ENCODE data around the gene ZNF710.
"Not testable (repeated sequence)": the region's sequence is repeated elsewhere in the genome, so short reads cannot be mapped to it uniquely, and the experiment has no call there.

ZNF710 gene

DNA sequence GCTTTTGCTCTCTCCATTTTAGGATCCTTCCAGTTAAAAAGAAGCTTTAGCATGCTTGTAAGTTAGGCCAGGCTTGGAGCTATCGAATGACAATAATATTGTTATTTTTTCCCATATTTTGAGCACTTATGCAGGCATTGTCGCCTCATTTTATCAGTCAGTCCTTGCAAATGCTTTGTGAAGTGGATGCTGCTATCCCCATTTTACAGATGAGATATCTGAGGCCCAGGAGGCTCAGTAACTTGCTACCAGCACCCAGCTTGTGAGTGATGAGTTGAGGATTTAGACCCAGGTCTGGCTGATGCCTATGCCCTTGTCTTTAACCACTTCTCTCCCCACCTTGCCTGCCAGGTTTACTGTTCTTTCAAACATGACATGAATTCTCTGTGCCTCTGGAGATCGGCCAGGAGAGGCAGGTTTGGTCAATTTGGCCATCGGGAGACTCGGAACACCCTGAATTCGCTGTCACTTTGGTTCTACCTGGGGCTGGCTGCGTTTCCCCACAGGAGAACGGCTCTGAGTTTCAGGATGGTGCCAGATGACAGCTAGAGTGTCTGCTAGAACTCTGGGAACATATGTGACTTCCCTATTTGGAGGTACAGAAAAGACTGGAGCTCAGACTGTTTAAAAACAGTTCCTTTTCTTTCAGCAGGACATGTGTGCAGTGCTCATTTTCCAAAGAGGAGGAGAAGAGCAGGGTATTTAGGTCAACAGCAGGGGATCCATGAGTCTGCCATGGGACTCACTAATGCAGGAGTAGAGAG is 25.5 kb upstream of the ZNF710 start:
- Histone ChIP-seq H3K4me1 (ENCODE audit: control insufficient read depth, low read depth, low read length) (no peaks in the 10 kb centered on the region), H3K27ac (ENCODE audit: low read length) (no peak overlapping the region), H3K27me3 (ENCODE audit: control insufficient read depth, insufficient read depth, low read length) (peaks cover 11% of the 10 kb centered on the region), H3K36me3 (ENCODE audit: control insufficient read depth, low read depth, low read length) (no peaks in the 10 kb centered on the region), H3K9me3 (ENCODE audit: control insufficient read depth, low read depth, low read length) (no peaks in the 10 kb centered on the region), H3K9ac (ENCODE audit: low read length) (no peak overlapping the region), H3K4me3 (ENCODE audit: low read length) (no peak overlapping the region)

DNA sequence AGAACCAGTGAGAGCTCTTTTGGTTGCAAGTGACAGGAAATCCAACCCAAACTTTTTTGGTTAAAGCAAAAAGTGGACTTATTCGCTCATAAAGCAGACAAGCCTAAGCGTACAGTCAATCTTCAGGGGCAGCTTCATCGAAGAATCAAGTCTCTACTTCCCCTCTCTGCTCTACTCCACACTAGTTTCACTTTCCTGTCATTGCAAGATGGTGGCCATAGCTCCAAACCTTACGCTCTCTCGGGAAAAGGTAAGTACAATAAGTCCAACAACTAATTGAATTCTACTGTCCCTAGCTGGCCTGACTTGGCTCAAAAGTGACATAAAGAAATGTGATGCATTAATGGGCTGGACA is 24.9 kb upstream of the ZNF710 start:
- no peaks in the 10 kb centered on the region for H3K36me3 ChIP-seq (ENCODE audit: control insufficient read depth, low read depth, low read length)
- H3K4me1 ChIP-seq (ENCODE audit: control insufficient read depth, low read depth, low read length), result no peaks in the 10 kb centered on the region
- no peak overlapping the region for H3K4me3 ChIP-seq (ENCODE audit: low read length)
- H3K27me3 ChIP-seq (ENCODE audit: control insufficient read depth, insufficient read depth, low read length), result peaks cover 17% of the 10 kb centered on the region
- no peak overlapping the region for H3K27ac ChIP-seq (ENCODE audit: low read length)
- H3K9ac ChIP-seq (ENCODE audit: low read length), result no peak overlapping the region
- no peaks in the 10 kb centered on the region for H3K9me3 ChIP-seq (ENCODE audit: control insufficient read depth, low read depth, low read length)

DNA sequence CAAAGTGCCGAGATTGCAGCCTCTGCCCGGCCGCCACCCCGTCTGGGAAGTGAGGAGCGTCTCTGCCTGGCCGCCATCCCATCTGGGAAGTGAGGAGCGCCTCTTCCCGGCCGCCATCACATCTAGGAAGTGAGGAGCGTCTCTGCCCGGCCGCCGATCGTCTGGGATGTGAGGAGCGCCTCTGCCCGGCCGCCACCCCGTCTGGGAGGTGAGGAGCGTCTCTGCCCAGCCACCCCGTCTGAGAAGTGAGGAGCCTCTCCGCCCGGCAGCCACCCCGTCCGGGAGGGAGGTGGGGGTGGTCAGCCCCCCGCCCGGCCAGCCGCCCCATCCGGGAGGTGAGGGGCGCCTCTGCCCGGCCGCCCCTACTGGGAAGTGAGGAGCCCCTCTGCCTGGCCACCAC is 23.3 kb upstream of the ZNF710 start:
- H3K9ac ChIP-seq (ENCODE audit: low read length); H3K36me3 ChIP-seq (ENCODE audit: control insufficient read depth, low read depth, low read length); H3K4me3 ChIP-seq (ENCODE audit: low read length); H3K9me3 ChIP-seq (ENCODE audit: control insufficient read depth, low read depth, low read length); H3K27ac ChIP-seq (ENCODE audit: low read length): not testable (repeated sequence)
- peaks cover 10% of the 10 kb centered on the region for H3K4me1 ChIP-seq (ENCODE audit: control insufficient read depth, low read depth, low read length)
- peaks cover 31% of the 10 kb centered on the region for H3K27me3 ChIP-seq (ENCODE audit: control insufficient read depth, insufficient read depth, low read length)

DNA sequence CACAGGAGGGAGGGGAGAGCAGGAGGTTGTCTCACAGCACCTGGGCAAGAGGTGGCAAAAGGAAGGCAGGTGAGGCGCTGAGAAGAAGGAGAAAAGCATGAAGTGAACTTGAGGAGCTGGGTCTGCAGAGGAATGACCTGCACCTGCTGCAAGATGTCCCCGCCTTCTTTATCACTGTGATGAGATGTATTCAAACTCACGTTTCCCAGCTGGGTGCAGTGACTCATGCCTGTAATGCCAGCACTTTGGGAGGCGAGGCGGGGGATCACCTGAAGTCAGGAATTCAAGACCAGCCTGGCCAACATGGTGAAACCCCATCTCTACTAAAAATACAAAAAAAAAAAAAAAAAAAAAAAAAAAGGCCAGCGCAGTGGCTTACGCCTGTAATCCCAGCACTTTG is 22.2 kb upstream of the ZNF710 start:
- Histone ChIP-seq H3K9me3 (ENCODE audit: control insufficient read depth, low read depth, low read length) (no peaks in the 10 kb centered on the region), H3K4me3 (ENCODE audit: low read length) (no peak overlapping the region), H3K36me3 (ENCODE audit: control insufficient read depth, low read depth, low read length) (no peaks in the 10 kb centered on the region), H3K27ac (ENCODE audit: low read length) (no peak overlapping the region), H3K4me1 (ENCODE audit: control insufficient read depth, low read depth, low read length) (peaks cover 14% of the 10 kb centered on the region), H3K9ac (ENCODE audit: low read length) (no peak overlapping the region), H3K27me3 (ENCODE audit: control insufficient read depth, insufficient read depth, low read length) (peaks cover 42% of the 10 kb centered on the region)

DNA sequence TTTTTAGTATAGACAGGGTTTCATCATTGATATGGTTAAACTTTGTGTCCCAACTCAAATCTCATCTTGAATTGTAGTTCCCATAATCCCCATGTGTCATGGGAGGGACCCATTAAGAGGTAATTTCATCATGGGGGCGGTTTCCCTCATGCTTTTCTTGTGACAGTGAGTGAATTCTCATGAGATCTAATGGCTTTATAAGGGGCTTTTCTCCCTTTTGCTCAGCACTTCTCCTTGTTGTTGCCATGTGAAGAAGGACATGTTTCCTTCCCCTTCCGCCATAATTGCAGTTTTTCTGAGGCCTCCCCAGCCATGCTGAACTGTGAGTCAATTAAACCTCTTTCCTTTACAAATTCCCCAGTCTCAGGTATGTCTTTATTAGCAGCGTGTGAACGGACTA is 20.2 kb upstream of the ZNF710 start:
- Histone ChIP-seq H3K9me3 (ENCODE audit: control insufficient read depth, low read depth, low read length) (peaks cover 4% of the 10 kb centered on the region), H3K36me3 (ENCODE audit: control insufficient read depth, low read depth, low read length) (no peaks in the 10 kb centered on the region), H3K4me1 (ENCODE audit: control insufficient read depth, low read depth, low read length) (peaks cover 14% of the 10 kb centered on the region), H3K9ac (ENCODE audit: low read length) (no peak overlapping the region), H3K27ac (ENCODE audit: low read length) (no peak overlapping the region), H3K4me3 (ENCODE audit: low read length) (no peak overlapping the region), H3K27me3 (ENCODE audit: control insufficient read depth, insufficient read depth, low read length) (peaks cover 50% of the 10 kb centered on the region)

DNA sequence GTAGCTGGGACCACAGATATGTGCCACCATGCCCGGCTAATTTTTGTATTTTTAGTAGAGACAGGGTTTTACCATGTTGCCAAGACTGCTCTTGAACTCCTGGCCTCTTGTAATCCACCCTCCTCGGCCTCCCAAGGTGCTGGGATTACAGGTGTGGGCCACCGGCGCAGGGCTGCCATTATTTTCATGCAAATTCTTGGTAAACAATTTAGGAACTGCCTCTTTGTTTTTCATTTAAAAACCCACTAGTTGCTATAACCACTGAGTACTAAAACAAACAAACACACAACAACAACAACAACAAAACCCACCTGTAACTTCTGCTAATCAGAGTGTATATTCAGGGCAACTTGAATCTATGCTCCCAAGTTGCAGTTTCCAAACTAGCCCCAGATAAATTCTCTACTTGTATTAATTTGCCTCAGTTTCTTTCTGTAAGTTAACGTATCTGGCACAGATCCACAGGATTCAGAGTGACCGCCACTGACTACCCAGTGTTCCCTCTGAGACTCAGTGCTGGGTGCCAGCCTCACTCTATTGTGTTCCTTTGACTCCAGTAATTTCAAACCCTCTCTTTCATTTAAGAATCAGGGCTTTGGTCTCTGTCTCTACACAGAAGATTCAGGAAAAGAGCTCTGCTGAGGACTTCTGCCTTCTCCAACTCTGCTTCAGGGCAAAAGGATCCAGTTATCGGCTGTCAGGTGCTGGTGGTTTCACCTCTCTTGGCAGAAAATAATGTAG is 18.6 kb upstream of the ZNF710 start:
- peak overlapping the region; percentile 38 for H3K9ac ChIP-seq (ENCODE audit: low read length)
- H3K4me3 ChIP-seq (ENCODE audit: low read length), result no peak overlapping the region
- H3K9me3 ChIP-seq (ENCODE audit: control insufficient read depth, low read depth, low read length), result peaks cover 4% of the 10 kb centered on the region
- peaks cover 46% of the 10 kb centered on the region for H3K27me3 ChIP-seq (ENCODE audit: control insufficient read depth, insufficient read depth, low read length)
- no peaks in the 10 kb centered on the region for H3K36me3 ChIP-seq (ENCODE audit: control insufficient read depth, low read depth, low read length)
- no peak overlapping the region for H3K27ac ChIP-seq (ENCODE audit: low read length)
- peaks cover 14% of the 10 kb centered on the region for H3K4me1 ChIP-seq (ENCODE audit: control insufficient read depth, low read depth, low read length)

DNA sequence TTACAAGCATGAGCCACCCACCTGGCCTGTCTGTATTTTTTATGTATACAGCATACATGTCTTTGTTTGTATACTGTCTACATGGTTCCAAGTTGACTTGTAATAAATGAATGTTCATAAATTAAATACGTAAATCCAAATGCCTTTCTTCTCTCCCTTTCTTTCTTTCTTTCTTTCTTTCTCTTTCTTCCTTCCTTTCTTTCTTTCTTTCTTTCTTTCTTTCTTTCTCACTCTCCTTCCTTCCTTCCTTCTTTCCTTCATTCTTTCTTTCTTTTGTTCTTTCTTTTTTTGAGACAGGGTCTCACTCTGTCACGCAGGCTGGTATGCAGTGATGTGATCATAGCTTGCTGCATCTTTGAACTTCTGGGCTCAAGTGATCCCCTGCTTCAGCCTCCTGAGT is 17.1 kb upstream of the ZNF710 start:
- peaks cover 14% of the 10 kb centered on the region for H3K4me1 ChIP-seq (ENCODE audit: control insufficient read depth, low read depth, low read length)
- no peak overlapping the region for H3K4me3 ChIP-seq (ENCODE audit: low read length)
- no peak overlapping the region for H3K27ac ChIP-seq (ENCODE audit: low read length)
- H3K9me3 ChIP-seq (ENCODE audit: control insufficient read depth, low read depth, low read length), result peaks cover 4% of the 10 kb centered on the region
- no peak overlapping the region for H3K9ac ChIP-seq (ENCODE audit: low read length)
- H3K27me3 ChIP-seq (ENCODE audit: control insufficient read depth, insufficient read depth, low read length), result peaks cover 46% of the 10 kb centered on the region
- no peaks in the 10 kb centered on the region for H3K36me3 ChIP-seq (ENCODE audit: control insufficient read depth, low read depth, low read length)

DNA sequence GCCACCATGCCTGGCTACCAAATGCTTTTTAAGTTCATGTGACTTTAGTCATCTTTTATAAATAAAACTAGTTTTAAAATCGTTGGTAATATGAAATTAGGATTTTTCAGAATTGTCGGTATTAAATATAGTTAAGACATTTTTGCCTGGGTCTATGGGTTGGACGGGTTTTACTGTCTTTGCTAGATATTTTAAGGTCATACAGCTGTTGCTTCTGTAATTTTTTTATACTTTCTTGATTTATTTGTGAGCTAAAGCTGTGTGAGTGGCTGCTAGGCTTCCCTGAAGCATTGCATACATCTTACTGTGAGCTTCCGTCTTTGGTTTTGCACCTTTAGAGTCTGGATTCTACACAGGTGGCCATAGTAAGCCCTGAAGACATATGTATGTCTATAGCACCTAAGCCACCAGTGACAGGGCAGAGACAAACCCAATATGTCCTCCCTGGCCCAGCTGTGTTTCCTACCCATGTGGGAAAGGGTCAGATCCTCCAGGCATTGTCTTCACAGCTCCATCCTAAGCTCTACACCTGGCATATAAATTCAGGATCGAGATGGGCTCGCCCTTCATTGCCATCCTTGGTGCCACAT is 16.6 kb upstream of the ZNF710 start:
- Histone ChIP-seq H3K4me1 (ENCODE audit: control insufficient read depth, low read depth, low read length) (peaks cover 14% of the 10 kb centered on the region), H3K9me3 (ENCODE audit: control insufficient read depth, low read depth, low read length) (peaks cover 4% of the 10 kb centered on the region), H3K4me3 (ENCODE audit: low read length) (no peak overlapping the region), H3K27me3 (ENCODE audit: control insufficient read depth, insufficient read depth, low read length) (peaks cover 46% of the 10 kb centered on the region), H3K36me3 (ENCODE audit: control insufficient read depth, low read depth, low read length) (no peaks in the 10 kb centered on the region), H3K9ac (ENCODE audit: low read length) (no peak overlapping the region), H3K27ac (ENCODE audit: low read length) (no peak overlapping the region)

DNA sequence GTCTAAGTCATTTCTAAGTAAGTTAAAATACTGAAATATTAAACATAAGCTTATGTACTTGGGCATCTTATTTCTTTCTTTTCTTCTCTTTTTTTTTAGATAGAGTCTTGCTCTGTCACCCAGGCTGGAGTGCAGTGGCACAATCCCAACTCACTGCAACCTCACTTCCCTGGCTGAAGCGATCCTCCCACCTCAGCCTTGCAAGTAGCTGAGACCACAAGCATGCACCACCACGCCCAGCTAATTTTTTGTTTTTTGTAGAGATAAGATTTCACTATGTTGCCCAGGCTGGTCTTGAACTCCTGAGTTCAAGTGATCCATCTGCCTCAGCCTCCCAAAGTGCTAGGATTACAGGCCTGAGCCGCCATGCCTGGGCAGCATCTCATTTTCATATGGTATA is 16.0 kb upstream of the ZNF710 start:
- Histone ChIP-seq H3K4me1 (ENCODE audit: control insufficient read depth, low read depth, low read length) (peaks cover 14% of the 10 kb centered on the region), H3K36me3 (ENCODE audit: control insufficient read depth, low read depth, low read length) (no peaks in the 10 kb centered on the region), H3K27ac (ENCODE audit: low read length) (no peak overlapping the region), H3K9me3 (ENCODE audit: control insufficient read depth, low read depth, low read length) (peaks cover 4% of the 10 kb centered on the region), H3K4me3 (ENCODE audit: low read length) (no peak overlapping the region), H3K9ac (ENCODE audit: low read length) (no peak overlapping the region), H3K27me3 (ENCODE audit: control insufficient read depth, insufficient read depth, low read length) (peaks cover 44% of the 10 kb centered on the region)

DNA sequence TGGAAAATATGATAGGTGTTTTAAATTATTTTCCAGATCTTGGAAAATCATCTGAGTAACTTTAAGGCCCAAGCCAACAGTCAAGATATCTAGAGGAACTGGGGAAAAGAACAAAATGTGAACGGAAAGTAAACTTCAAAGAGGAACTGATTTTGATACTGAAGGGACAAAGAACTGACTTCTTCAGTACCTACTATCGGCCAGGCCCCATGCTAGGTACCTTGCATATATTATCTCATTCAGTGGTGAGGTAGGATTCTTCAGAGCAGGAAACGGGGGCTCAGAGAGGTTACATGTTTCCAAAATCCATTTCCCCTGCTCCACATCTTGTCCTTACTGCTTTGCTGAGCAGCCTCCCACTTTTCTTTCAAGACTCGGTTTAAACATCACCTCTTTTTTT is 9.8 kb upstream of the ZNF710 start:
- Histone ChIP-seq H3K4me1 (ENCODE audit: control insufficient read depth, low read depth, low read length) (no peaks in the 10 kb centered on the region), H3K9ac (ENCODE audit: low read length) (no peak overlapping the region), H3K4me3 (ENCODE audit: low read length) (no peak overlapping the region), H3K27me3 (ENCODE audit: control insufficient read depth, insufficient read depth, low read length) (no peaks in the 10 kb centered on the region), H3K27ac (ENCODE audit: low read length) (no peak overlapping the region), H3K9me3 (ENCODE audit: control insufficient read depth, low read depth, low read length) (no peaks in the 10 kb centered on the region), H3K36me3 (ENCODE audit: control insufficient read depth, low read depth, low read length) (no peaks in the 10 kb centered on the region)

DNA sequence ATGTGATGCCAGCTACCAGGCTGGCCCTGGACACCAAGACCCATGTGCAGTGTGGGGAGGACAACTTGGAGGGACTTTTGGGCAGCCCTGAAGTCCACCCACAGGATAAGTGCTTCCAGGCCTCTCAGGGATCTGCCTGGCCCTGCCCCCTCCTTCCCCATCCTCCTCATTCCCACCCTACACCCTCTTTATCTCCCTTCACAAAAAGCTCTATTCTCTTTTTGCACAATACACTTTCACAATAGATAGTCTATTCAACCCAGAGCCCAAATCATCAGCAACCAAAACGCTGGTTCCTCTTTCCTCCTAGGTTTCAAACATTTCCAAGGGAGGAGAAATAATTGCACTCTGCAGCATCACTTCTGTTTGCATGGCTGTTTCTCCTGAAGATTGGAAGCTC is 7.8 kb upstream of the ZNF710 start:
- H3K9ac ChIP-seq (ENCODE audit: low read length), result no peak overlapping the region
- no peaks in the 10 kb centered on the region for H3K27me3 ChIP-seq (ENCODE audit: control insufficient read depth, insufficient read depth, low read length)
- no peak overlapping the region for H3K4me3 ChIP-seq (ENCODE audit: low read length)
- no peaks in the 10 kb centered on the region for H3K36me3 ChIP-seq (ENCODE audit: control insufficient read depth, low read depth, low read length)
- H3K9me3 ChIP-seq (ENCODE audit: control insufficient read depth, low read depth, low read length), result no peaks in the 10 kb centered on the region
- H3K4me1 ChIP-seq (ENCODE audit: control insufficient read depth, low read depth, low read length), result no peaks in the 10 kb centered on the region
- H3K27ac ChIP-seq (ENCODE audit: low read length), result no peak overlapping the region

DNA sequence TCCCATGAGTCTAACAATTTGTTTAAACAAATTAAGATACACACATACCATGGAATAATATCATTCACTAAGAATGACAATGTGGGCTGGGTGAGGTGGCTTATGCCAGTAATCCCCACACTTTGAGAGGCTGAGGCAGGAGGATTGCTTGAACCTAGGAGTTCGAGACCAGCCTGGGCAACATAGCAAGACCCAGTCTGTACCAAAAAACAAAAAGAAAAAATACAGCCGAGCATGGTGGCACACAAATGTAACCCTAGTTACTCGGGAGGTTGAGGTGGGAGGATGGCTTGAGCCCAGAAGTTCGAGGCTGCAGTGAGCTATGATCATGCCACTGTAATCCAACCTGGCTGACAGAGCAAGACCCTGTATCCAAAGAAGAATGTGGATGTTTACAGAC is 4.0 kb upstream of the ZNF710 start:
- Histone ChIP-seq H3K4me3 (ENCODE audit: low read length) (no peak overlapping the region), H3K27ac (ENCODE audit: low read length) (no peak overlapping the region), H3K9me3 (ENCODE audit: control insufficient read depth, low read depth, low read length) (no peaks in the 10 kb centered on the region), H3K36me3 (ENCODE audit: control insufficient read depth, low read depth, low read length) (no peaks in the 10 kb centered on the region), H3K9ac (ENCODE audit: low read length) (no peak overlapping the region), H3K4me1 (ENCODE audit: control insufficient read depth, low read depth, low read length) (peaks cover 8% of the 10 kb centered on the region), H3K27me3 (ENCODE audit: control insufficient read depth, insufficient read depth, low read length) (no peaks in the 10 kb centered on the region)

Data from iPS-18a (cell line).